ENCODE results near the gene CEND1.

The CEND1 gene

DNA sequence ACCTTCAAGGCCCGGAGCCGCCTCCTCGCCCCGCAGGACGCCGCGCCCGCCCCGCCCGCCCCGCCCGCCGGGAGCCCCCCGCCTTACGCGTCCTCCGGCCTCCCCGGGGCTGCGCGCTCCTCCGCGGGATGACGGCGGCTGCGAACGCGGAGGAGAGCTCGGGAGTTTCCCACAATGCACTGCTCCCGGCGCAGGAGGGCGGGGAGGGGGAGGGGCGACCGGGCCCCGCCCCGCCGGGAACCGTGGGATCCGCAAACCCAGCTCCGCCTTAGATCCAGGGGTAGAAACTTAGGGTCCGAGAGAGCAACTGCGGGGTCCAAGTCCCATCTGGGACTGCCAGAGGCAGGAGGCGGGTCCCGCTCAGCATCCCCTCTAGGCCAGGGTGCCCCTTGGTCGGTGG lies at the start of gene CEND1:
TSS of gene CEND1 (minus strand) at position 148 of the 400 bp plus-strand sequence. CDS start 1,514 bp downstream, outside the sequence.
- peak in 1 of 3 donors; percentile 51 for DNase-seq (ENCODE audit: low read depth in 2 of 3, low spot score in 1 of 3)

DNA sequence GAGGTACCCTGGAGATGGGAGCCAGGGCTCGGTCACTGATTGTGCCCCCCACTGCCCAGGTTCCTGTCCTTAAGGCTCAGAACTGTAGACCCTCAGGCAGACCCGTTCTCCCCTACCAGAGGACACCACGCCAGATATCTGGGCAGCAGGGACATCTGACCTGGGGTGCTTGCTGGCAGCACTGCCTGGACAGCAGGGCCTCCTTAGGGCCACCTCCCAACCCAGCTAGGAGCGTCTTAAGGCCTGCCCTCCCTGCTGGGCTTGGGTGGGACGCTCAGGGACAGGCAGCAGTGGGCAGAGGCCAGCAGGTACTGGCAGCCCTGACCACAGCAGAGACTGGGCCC lies 49.4 kb upstream of the CEND1 start:
- no peak for DNase-seq (ENCODE audit: low read depth in 2 of 3, low spot score in 1 of 3)

DNA sequence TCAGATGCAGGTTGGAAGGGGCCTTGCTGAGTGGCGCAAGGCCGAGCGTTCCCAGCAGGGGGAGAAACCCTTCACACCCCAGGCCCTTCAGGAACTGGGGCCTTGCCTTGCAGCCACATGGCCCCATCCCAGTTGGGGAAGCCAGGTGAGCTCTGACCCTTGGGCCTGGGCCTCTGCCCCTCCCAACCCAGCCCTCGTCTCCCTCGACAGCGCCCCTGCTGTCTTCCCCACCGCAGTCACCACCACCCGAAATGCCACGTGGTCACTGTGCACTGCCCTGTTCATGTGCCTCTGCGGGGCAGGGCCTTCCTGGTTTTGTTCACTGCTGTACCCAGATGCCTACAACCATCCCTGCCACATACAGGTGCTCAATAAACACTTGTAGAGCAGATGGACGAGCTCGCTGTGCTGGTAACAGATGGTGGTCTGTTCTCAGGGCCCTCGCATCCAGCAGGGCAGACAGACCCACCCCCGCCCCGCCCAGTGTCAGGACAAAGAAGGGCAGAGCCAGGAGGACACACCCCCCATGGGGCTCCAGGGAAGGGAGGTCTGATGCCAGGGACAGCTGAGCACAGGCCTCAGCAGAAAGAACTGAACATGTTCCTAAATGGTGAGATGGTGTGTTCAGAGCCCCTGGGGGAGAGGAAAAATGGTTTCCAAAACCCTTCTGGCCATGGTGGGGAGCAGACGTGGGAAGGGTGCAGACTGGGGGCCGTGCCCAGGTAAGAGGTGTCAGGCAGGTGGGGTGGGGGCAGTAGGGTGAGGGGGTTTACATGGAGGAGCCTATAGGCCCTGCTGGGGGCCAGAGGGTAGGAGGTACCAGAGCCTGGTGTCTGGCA lies 48.8 kb upstream of the CEND1 start:
- DNase-seq (ENCODE audit: low read depth in 2 of 3, low spot score in 1 of 3), result no peak

- no peak for DNase-seq (ENCODE audit: low read depth in 2 of 3, low spot score in 1 of 3)
These were observed 48.1 kb upstream of the CEND1 start for GRCh38 chr11:837990-838307.

GRCh38 chr11:837189-837989 lies 47.5 kb upstream of the CEND1 start:
- DNase-seq (ENCODE audit: low read depth in 2 of 3, low spot score in 1 of 3), result no peak

- no peak for DNase-seq (ENCODE audit: low read depth in 2 of 3, low spot score in 1 of 3)
These were observed 46.8 kb upstream of the CEND1 start for GRCh38 chr11:836700-837099.

GRCh38 chr11:836274-836673 lies 46.4 kb upstream of the CEND1 start:
- DNase-seq (ENCODE audit: low read depth in 2 of 3, low spot score in 1 of 3), result no peak

DNA sequence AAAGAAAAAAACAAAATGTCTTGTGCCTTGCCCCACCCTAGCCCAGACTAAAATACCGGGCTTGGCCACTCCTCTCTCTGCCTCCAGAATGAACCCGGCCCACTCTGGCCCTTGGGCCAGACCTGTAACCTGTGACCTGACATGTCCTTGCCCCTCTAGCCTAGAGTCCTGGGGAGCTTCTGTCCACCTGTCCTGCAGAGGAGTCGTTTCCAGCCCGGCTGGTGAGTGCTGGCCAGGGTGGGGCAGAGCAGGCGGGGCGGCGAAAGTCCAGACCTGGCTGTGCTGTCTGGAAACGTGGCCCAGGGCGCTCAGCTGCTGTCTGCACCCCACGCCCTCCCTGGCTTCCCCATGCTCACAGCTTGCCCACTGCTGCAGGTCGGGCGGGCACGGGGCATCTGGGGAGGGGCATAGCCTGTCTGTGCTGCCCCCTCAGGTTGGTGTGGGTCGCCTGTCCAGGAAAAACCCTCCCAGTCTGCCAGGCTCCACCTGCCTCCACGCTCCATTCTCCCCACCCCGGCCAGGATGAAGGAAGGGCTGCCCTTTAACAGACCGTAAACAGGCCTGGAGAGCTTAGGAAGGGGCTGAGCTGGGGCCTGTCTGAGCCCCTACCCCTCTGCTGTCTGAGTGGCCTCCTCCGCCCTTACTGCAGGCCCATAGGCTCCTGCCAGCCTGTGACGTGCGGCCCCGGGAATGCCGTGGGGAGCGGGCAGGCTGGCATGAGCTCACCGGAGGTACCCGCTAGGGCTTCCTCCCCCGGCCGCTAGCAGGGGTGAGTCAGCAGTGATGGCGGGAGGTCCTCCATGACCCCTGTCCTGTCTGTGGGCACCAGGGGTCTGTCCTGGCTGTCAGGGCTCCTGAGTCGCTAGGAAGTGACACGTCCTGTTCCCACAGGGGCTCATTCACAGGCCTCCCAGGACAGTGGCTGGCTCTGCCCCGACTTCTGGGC lies 44.8 kb upstream of the CEND1 start:
- DNase-seq (ENCODE audit: low read depth in 2 of 3, low spot score in 1 of 3), result no peak

DNA sequence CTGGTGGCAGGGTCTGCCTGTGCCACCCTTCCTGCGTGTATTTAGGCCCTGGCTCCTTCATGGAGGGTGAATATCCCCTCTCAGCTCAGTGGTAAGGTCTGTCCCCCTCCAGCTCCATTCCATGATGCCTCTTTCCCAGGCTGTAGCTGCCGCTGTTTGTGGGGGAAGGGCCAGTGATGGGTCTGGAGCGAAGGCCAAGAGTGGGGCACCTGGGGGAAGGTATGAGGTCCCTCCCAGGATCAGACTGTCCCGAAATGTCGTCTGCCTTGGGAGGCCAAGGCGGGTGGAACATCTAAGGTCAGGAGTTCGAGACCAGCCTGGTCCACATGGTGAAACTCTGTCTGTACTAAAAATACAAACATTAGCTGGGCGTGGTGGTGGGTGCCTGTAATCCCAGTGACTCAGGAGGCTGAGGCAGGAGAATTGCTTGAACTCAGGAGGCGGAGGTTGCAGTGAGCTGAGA lies 44.0 kb upstream of the CEND1 start:
- no peak for DNase-seq (ENCODE audit: low read depth in 2 of 3, low spot score in 1 of 3)

GRCh38 chr11:833114-833791 lies 43.4 kb upstream of the CEND1 start:
- no peak for DNase-seq (ENCODE audit: low read depth in 2 of 3, low spot score in 1 of 3)

GRCh38 chr11:832529-833113 lies 42.7 kb upstream of the CEND1 start, which contains the start of gene CD151:
Gene CD151, plus strand, starts transcription at chr11:832952. Its CDS starts 3,118 bp downstream, at chr11:836070.
- no peak for DNase-seq (ENCODE audit: low read depth in 2 of 3, low spot score in 1 of 3)

GRCh38 chr11:831961-832528 lies 42.2 kb upstream of the CEND1 start:
- no peak for DNase-seq (ENCODE audit: low read depth in 2 of 3, low spot score in 1 of 3)

DNA sequence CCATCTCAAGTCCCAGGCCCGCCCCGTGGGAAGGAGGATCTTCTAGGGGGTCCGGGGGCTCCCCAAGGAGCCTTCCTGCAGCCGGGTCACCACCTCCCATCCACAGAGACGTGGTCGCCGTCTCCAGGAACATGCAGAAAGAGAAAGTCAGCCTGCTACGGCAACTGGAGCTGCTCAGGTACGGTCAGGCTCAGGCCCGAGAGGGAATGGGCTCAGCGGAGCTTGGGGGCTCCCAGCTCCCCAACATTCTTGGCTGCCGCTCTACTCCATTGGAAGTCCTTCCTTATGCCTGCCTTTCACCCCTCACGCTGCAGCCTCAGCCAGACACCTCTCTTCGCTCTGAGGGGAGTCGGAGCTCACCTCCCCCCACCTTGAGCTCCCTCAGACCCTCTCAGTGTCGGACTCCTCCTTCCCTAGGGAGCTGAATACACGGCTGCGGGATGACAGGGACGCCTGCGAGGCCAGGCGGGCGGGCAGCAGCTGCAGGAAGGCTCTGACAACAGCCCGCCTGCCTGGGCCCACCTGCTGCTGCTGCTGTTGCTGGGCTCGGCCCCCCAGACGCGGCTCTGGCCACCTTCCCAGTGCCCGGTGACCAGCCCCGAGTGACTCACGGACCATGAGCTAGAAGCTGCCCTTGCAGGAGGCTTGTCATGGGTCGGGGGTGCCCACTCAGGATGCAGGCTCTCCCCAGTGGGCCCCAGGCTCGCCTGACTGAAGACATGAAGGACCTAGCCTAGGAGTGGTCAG lies 41.4 kb upstream of the CEND1 start:
- no peak for DNase-seq (ENCODE audit: low read depth in 2 of 3, low spot score in 1 of 3)

GRCh38 chr11:830295-831117 lies 40.6 kb upstream of the CEND1 start:
- no peak for DNase-seq (ENCODE audit: low read depth in 2 of 3, low spot score in 1 of 3)

DNA sequence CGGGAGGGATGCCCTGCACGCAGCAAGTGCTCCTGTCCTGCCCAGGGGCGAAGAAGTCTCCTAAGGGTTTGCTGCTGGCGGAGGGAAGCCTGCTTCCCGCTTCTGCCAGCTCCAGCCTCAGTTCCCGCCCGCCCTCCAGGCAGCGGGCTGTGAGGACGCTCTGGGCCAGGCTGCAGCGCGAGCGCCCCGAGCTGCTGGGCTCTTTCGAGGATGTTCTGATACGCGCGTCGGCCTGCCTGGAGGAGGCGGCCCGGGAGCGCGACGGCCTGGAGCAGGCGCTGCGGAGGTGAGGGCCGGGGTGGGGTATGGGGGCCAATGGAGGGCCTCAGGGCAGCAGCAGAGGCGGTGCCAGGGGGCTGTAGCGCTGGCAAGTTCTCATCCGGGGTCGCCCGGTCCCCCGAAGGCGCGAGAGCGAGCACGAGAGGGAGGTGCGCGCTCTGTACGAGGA lies 40.0 kb upstream of the CEND1 start:
- no peak for DNase-seq (ENCODE audit: low read depth in 2 of 3, low spot score in 1 of 3)

DNA sequence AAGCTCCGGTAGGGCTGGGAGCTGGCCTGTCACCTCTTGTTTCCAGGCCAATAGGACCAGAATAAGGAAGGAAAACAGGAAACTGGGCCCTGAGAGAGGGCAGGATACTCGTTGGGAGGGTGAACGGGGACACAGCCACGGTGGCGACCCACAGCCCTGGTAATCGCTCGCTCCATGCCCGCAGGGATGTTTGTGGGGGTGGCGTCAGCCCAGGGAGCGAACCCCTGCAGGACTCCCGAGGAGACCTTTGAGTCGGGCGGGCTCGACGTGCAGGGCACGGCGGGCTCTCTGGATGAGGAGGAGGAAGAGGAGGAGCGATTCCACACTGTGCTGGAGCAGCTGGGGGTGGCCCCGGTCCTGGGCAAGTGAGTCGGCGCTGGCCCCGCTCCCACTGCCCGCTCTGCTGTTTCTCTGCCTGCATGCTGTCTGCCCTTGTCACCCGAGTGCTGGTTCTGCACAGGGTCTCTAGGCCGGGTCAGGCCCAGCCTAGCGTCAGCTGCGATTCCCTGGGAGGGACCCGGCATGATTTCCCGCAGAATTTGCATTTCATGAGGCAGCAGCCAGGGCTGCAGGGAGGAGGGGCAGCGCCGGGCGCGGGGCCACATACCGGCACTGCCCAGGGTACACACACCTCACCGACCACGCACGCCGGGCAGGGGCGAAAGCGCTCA lies 39.4 kb upstream of the CEND1 start:
- DNase-seq (ENCODE audit: low read depth in 2 of 3, low spot score in 1 of 3), result no peak

DNA sequence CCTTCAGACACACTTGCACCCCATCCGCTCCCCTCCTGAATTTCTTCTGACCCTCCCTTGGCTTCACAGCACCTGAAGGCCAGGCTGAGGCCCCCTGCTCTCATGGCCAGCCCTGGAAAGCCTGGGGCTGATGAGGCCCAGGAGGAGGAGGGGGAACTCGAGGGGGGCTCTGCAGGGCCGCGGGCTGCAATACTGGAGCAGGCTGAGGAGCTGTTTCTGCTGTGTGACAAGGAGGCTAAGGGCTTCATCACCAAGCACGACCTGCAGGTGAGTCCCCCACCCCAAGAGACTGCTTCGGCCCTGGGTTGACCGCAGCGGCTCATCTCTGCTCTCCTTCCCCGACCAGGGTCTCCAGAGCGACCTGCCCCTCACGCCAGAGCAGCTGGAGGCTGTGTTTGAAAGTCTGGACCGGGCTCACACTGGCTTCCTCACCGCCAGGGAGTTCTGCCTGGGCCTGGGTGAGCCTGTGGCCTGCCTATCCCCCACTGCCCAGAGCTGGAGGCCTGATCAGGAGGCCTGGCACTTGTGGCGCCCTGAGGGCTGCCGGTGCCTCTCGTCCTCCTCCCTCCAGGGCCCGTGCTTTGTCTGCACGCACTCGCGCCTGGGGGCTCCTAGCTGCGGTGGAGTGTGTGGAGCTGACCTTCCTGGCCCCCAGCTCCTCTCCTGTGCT lies 38.8 kb upstream of the CEND1 start:
- DNase-seq (ENCODE audit: low read depth in 2 of 3, low spot score in 1 of 3), result no peak
